Measurements from ENCODE around the gene ZRSR2. TPM values are rescaled to one million over a fixed set of nuclear protein-coding genes. Genes with fewer than 3 reads are reported as not detected.
A peak's percentile ranks its signal among the peaks of the same experiment; 100 is the strongest.

The ZRSR2 gene
- total and polyA plus RNA-seq, 9 of the 15 experiments (the other 6 are each of a cell fraction or from before 2014, with no cell fraction given) = 3.5 to 19.5 (median 8.6) TPM

DNA sequence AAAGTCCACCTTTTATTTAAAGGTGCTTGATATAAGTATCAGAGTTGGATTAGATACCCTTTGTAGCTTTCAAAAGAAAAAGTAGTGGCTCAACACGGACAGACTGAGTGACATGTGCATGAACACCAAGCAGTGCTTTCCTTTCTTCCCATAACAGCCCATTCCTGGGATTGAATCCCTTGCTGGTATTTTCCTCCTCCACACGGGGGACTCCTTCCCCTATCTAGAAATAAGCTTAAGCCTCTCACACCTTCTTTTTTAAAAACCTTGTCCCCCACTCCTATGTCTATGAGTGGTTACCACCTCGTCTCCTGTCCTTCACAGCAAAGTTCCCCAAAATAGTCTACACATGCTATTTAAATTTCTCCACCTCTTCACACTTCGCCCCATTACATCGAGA is 59.3 kb downstream of the ZRSR2 start (continued):
- TF ChIP-seq, protein P1, sequence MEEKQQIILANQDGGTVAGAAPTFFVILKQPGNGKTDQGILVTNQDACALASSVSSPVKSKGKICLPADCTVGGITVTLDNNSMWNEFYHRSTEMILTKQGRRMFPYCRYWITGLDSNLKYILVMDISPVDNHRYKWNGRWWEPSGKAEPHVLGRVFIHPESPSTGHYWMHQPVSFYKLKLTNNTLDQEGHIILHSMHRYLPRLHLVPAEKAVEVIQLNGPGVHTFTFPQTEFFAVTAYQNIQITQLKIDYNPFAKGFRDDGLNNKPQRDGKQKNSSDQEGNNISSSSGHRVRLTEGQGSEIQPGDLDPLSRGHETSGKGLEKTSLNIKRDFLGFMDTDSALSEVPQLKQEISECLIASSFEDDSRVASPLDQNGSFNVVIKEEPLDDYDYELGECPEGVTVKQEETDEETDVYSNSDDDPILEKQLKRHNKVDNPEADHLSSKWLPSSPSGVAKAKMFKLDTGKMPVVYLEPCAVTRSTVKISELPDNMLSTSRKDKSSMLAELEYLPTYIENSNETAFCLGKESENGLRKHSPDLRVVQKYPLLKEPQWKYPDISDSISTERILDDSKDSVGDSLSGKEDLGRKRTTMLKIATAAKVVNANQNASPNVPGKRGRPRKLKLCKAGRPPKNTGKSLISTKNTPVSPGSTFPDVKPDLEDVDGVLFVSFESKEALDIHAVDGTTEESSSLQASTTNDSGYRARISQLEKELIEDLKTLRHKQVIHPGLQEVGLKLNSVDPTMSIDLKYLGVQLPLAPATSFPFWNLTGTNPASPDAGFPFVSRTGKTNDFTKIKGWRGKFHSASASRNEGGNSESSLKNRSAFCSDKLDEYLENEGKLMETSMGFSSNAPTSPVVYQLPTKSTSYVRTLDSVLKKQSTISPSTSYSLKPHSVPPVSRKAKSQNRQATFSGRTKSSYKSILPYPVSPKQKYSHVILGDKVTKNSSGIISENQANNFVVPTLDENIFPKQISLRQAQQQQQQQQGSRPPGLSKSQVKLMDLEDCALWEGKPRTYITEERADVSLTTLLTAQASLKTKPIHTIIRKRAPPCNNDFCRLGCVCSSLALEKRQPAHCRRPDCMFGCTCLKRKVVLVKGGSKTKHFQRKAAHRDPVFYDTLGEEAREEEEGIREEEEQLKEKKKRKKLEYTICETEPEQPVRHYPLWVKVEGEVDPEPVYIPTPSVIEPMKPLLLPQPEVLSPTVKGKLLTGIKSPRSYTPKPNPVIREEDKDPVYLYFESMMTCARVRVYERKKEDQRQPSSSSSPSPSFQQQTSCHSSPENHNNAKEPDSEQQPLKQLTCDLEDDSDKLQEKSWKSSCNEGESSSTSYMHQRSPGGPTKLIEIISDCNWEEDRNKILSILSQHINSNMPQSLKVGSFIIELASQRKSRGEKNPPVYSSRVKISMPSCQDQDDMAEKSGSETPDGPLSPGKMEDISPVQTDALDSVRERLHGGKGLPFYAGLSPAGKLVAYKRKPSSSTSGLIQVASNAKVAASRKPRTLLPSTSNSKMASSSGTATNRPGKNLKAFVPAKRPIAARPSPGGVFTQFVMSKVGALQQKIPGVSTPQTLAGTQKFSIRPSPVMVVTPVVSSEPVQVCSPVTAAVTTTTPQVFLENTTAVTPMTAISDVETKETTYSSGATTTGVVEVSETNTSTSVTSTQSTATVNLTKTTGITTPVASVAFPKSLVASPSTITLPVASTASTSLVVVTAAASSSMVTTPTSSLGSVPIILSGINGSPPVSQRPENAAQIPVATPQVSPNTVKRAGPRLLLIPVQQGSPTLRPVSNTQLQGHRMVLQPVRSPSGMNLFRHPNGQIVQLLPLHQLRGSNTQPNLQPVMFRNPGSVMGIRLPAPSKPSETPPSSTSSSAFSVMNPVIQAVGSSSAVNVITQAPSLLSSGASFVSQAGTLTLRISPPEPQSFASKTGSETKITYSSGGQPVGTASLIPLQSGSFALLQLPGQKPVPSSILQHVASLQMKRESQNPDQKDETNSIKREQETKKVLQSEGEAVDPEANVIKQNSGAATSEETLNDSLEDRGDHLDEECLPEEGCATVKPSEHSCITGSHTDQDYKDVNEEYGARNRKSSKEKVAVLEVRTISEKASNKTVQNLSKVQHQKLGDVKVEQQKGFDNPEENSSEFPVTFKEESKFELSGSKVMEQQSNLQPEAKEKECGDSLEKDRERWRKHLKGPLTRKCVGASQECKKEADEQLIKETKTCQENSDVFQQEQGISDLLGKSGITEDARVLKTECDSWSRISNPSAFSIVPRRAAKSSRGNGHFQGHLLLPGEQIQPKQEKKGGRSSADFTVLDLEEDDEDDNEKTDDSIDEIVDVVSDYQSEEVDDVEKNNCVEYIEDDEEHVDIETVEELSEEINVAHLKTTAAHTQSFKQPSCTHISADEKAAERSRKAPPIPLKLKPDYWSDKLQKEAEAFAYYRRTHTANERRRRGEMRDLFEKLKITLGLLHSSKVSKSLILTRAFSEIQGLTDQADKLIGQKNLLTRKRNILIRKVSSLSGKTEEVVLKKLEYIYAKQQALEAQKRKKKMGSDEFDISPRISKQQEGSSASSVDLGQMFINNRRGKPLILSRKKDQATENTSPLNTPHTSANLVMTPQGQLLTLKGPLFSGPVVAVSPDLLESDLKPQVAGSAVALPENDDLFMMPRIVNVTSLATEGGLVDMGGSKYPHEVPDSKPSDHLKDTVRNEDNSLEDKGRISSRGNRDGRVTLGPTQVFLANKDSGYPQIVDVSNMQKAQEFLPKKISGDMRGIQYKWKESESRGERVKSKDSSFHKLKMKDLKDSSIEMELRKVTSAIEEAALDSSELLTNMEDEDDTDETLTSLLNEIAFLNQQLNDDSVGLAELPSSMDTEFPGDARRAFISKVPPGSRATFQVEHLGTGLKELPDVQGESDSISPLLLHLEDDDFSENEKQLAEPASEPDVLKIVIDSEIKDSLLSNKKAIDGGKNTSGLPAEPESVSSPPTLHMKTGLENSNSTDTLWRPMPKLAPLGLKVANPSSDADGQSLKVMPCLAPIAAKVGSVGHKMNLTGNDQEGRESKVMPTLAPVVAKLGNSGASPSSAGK (IDR thresholded peaks at IDR 0.05) = no peak
- TF ChIP-seq, protein P2, sequence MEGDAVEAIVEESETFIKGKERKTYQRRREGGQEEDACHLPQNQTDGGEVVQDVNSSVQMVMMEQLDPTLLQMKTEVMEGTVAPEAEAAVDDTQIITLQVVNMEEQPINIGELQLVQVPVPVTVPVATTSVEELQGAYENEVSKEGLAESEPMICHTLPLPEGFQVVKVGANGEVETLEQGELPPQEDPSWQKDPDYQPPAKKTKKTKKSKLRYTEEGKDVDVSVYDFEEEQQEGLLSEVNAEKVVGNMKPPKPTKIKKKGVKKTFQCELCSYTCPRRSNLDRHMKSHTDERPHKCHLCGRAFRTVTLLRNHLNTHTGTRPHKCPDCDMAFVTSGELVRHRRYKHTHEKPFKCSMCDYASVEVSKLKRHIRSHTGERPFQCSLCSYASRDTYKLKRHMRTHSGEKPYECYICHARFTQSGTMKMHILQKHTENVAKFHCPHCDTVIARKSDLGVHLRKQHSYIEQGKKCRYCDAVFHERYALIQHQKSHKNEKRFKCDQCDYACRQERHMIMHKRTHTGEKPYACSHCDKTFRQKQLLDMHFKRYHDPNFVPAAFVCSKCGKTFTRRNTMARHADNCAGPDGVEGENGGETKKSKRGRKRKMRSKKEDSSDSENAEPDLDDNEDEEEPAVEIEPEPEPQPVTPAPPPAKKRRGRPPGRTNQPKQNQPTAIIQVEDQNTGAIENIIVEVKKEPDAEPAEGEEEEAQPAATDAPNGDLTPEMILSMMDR (IDR thresholded peaks at IDR 0.05 in 2 of 3, conservative IDR thresholded peaks at IDR 0.05 in 1 of 3; ENCODE audit: insufficient read depth in 2 of 3, low read depth in 1 of 3, low read length in 3 of 3) = peak in 2 of 3 experiments; percentile 21 to 55; a peak in 2 of 6 replicates
- TF ChIP-seq PHF8 (IDR thresholded peaks at IDR 0.05; ENCODE audit: borderline replicate concordance, low read length) (no peak), EGR1 (conservative IDR thresholded peaks at IDR 0.05) (no peak), SMAD3 (CRISPR knock-in tag; conservative IDR thresholded peaks at IDR 0.05) (no peak), SMAD4 (CRISPR knock-in tag; conservative IDR thresholded peaks at IDR 0.05) (no peak), ZNF133 (CRISPR knock-in tag; IDR thresholded peaks at IDR 0.05) (no peak)
- TF ChIP-seq, protein P3, sequence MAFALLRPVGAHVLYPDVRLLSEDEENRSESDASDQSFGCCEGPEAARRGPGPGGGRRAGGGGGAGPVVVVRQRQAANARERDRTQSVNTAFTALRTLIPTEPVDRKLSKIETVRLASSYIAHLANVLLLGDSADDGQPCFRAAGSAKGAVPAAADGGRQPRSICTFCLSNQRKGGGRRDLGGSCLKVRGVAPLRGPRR (CRISPR knock-in tag; IDR thresholded peaks at IDR 0.05) = no peak
- TF ChIP-seq, protein P4, sequence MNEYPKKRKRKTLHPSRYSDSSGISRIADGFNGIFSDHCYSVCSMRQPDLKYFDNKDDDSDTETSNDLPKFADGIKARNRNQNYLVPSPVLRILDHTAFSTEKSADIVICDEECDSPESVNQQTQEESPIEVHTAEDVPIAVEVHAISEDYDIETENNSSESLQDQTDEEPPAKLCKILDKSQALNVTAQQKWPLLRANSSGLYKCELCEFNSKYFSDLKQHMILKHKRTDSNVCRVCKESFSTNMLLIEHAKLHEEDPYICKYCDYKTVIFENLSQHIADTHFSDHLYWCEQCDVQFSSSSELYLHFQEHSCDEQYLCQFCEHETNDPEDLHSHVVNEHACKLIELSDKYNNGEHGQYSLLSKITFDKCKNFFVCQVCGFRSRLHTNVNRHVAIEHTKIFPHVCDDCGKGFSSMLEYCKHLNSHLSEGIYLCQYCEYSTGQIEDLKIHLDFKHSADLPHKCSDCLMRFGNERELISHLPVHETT (CRISPR knock-in tag; conservative IDR thresholded peaks at IDR 0.05 in 1 of 2, IDR thresholded peaks at IDR 0.05 in 1 of 2) = no peak
